ENCODE data around the gene DCP1A. TPM values are rescaled to one million over a fixed set of nuclear protein-coding genes. Genes with fewer than 3 reads are reported as not detected.

The DCP1A gene
- total RNA-seq, 2 experiments from 2014 or later = 21.8 to 23.2 TPM

DNA sequence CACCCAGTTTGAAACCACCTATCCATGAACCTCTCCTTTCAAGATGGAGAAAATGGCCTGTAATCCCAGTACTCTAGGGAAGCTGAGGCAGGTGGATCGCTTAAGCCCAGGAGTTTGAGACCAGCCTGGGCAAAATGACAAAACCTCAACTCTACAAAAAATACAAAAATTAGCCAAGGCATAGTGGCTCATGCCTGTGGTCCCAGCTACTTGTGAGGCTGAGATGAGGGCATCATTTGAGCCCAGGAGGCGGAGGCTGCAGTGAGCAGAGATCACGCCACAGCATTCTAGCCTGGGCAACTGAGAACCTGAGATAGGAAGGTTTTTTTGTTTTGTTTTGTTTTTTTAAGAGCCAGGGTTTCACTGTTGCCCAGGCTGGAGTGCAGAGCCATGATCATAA is 96.9 kb downstream of the DCP1A start:
- ChIA-PET CTCF (ENCODE audit: unreplicated experiment) (no interaction called here), POLR2A (interaction anchor here (0.6 kb wide), 2 partner anchors 95 to 644 kb away, joined by 3 to 4 read pairs; no protein-coding TSS in a partner anchor)
- H3K27ac ChIP-seq (ENCODE audit: low read depth, low read length, poor library complexity, severe bottlenecking) = peak overlapping the region; percentile 79
- no peak for DNase-seq (ENCODE audit: low spot score)
- H3K4me2 ChIP-seq (ENCODE audit: low read length) = peak overlapping the region; percentile 98
- H2AFZ ChIP-seq (ENCODE audit: low read length) = no peak overlapping the region
- peaks cover 70% of the 10 kb centered on the region for H3K4me1 ChIP-seq (ENCODE audit: insufficient read depth, low read length, poor library complexity, severe bottlenecking)
- peak overlapping the region; percentile 56 for H3K4me3 ChIP-seq (ENCODE audit: low read depth, low read length, poor library complexity, severe bottlenecking)
- no peaks in the 10 kb centered on the region for H3K9me3 ChIP-seq (ENCODE audit: low read length)
- H3K9me2 ChIP-seq (ENCODE audit: insufficient read depth, low read length) = no peaks in the 10 kb centered on the region
- H4K20me1 ChIP-seq (ENCODE audit: insufficient read depth, low read length) = peaks cover 42% of the 10 kb centered on the region
- intact Hi-C loops (cut with micrococcal nuclease; ENCODE audit: unreplicated experiment) = no loop called here
- peaks cover 100% of the 10 kb centered on the region for H3K79me2 ChIP-seq (ENCODE audit: insufficient read depth, low read depth, low read length)
- TF ChIP-seq, protein P1, sequence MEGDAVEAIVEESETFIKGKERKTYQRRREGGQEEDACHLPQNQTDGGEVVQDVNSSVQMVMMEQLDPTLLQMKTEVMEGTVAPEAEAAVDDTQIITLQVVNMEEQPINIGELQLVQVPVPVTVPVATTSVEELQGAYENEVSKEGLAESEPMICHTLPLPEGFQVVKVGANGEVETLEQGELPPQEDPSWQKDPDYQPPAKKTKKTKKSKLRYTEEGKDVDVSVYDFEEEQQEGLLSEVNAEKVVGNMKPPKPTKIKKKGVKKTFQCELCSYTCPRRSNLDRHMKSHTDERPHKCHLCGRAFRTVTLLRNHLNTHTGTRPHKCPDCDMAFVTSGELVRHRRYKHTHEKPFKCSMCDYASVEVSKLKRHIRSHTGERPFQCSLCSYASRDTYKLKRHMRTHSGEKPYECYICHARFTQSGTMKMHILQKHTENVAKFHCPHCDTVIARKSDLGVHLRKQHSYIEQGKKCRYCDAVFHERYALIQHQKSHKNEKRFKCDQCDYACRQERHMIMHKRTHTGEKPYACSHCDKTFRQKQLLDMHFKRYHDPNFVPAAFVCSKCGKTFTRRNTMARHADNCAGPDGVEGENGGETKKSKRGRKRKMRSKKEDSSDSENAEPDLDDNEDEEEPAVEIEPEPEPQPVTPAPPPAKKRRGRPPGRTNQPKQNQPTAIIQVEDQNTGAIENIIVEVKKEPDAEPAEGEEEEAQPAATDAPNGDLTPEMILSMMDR (conservative IDR thresholded peaks at IDR 0.05; ENCODE audit: low read length) = no peak
- TF ChIP-seq EZH2phosphoT487 (IDR thresholded peaks at IDR 0.05; ENCODE audit: borderline replicate concordance, low read depth, low read length) = no peak
- H3K36me3 ChIP-seq (ENCODE audit: insufficient read depth, low read length) = peaks cover 67% of the 10 kb centered on the region
- no TSS peak for BruUV-seq (replicated peaks)

DNA sequence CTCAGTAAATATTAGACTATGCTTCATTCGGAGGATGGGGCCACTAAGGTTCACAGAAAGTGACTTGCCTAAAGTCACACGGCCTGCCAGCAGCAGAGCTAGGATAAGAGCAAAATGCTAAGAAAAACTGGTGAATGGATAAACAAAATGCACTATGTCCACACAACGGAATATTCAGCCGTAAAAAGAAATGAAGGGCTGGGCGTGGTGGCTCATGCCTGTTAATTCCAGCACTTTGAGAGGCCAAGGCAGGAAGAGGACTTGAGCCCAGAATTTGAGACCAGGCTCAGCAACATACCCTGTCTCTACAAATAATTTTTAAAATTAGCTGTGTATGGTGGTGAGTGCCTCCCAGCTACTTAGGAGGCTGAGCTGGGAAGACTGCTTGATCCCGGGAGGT is 99.2 kb downstream of the DCP1A start:
- peaks cover 67% of the 10 kb centered on the region for H3K36me3 ChIP-seq (ENCODE audit: insufficient read depth, low read length)
- no peak overlapping the region for H3K4me3 ChIP-seq (ENCODE audit: low read depth, low read length, poor library complexity, severe bottlenecking)
- no peaks in the 10 kb centered on the region for H3K9me2 ChIP-seq (ENCODE audit: insufficient read depth, low read length)
- peaks cover 41% of the 10 kb centered on the region for H4K20me1 ChIP-seq (ENCODE audit: insufficient read depth, low read length)
- peaks cover 100% of the 10 kb centered on the region for H3K79me2 ChIP-seq (ENCODE audit: insufficient read depth, low read depth, low read length)
- DNase-seq (ENCODE audit: low spot score) = no peak
- intact Hi-C loops (cut with micrococcal nuclease; ENCODE audit: unreplicated experiment) = no loop called here
- no peak for TF ChIP-seq EZH2phosphoT487 (IDR thresholded peaks at IDR 0.05; ENCODE audit: borderline replicate concordance, low read depth, low read length)
- CTCF ChIA-PET (ENCODE audit: unreplicated experiment) = no interaction called here
- no TSS peak for BruUV-seq (replicated peaks)
- H3K4me2 ChIP-seq (ENCODE audit: low read length) = peak overlapping the region; percentile 98
- H3K9me3 ChIP-seq (ENCODE audit: low read length) = no peaks in the 10 kb centered on the region
- no peak overlapping the region for H2AFZ ChIP-seq (ENCODE audit: low read length)
- H3K4me1 ChIP-seq (ENCODE audit: insufficient read depth, low read length, poor library complexity, severe bottlenecking) = peaks cover 58% of the 10 kb centered on the region
- peak overlapping the region; percentile 79 for H3K27ac ChIP-seq (ENCODE audit: low read depth, low read length, poor library complexity, severe bottlenecking)
- POLR2A ChIA-PET = interaction anchor here (0.7 to 1.7 kb wide), 2 partner anchors 99 to 310 kb away, joined by 5 read pairs; partner anchors contain the start of gene DCP1A

DNA sequence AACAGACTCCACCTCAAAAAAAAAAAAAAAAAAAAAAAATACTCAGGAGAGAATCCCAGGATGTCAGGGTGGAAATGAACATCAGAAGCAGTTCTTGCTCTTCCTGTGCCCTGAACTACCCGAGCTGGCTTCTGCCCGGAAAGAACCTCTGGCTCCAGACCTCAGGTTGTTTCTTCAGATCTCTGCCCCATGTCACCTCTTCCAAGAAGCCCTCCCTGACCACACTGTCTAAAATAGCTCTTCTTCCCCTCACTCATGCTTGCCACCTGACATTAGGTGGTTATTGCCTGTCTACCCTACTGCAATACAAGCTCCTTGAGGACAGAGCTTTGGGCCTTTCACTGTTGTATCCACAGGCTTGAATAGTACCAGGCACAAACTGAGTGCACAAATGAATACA is 99.7 kb downstream of the DCP1A start:
- H3K27ac ChIP-seq (ENCODE audit: low read depth, low read length, poor library complexity, severe bottlenecking) = no peak overlapping the region
- peak overlapping the region; percentile 0; the same call in 1 of the 2 replicates for H3K4me2 ChIP-seq (ENCODE audit: low read length)
- no peak for DNase-seq (ENCODE audit: low spot score)
- BruUV-seq (replicated peaks) = no TSS peak
- TF ChIP-seq EZH2phosphoT487 (IDR thresholded peaks at IDR 0.05; ENCODE audit: borderline replicate concordance, low read depth, low read length) = no peak
- TF ChIP-seq, protein P1 (conservative IDR thresholded peaks at IDR 0.05; ENCODE audit: low read length) = no peak
- peaks cover 100% of the 10 kb centered on the region for H3K79me2 ChIP-seq (ENCODE audit: insufficient read depth, low read depth, low read length)
- H3K4me1 ChIP-seq (ENCODE audit: insufficient read depth, low read length, poor library complexity, severe bottlenecking) = peaks cover 53% of the 10 kb centered on the region
- ChIA-PET CTCF (ENCODE audit: unreplicated experiment) (no interaction called here), POLR2A (interaction anchor here (0.7 to 1.7 kb wide), 4 partner anchors 98 to 310 kb away, joined by 4 to 5 read pairs (median 4); partner anchors contain the start of gene DCP1A)
- intact Hi-C loops (cut with micrococcal nuclease; ENCODE audit: unreplicated experiment) = no loop called here
- peaks cover 67% of the 10 kb centered on the region for H3K36me3 ChIP-seq (ENCODE audit: insufficient read depth, low read length)
- peaks cover 43% of the 10 kb centered on the region for H4K20me1 ChIP-seq (ENCODE audit: insufficient read depth, low read length)
- H3K4me3 ChIP-seq (ENCODE audit: low read depth, low read length, poor library complexity, severe bottlenecking) = no peak overlapping the region
- H3K9me2 ChIP-seq (ENCODE audit: insufficient read depth, low read length) = no peaks in the 10 kb centered on the region
- H2AFZ ChIP-seq (ENCODE audit: low read length) = no peak overlapping the region
- H3K9me3 ChIP-seq (ENCODE audit: low read length) = no peaks in the 10 kb centered on the region

Measured in OCI-LY7 (cell line).